GM11168 (cell line): Measurements from ENCODE around the gene TIFAB.

ENCODE experiments used
- in situ Hi-C: fragments of 300-500 bp; cut with MboI; formaldehyde crosslinking; loops from one replicate; pipeline ENCODE4 v1.12.0; 2022; ENCODE audit warnings: low sequenced_read_pairs; ENCODE audit not compliant: unreplicated experiment

Gene TIFAB

DNA sequence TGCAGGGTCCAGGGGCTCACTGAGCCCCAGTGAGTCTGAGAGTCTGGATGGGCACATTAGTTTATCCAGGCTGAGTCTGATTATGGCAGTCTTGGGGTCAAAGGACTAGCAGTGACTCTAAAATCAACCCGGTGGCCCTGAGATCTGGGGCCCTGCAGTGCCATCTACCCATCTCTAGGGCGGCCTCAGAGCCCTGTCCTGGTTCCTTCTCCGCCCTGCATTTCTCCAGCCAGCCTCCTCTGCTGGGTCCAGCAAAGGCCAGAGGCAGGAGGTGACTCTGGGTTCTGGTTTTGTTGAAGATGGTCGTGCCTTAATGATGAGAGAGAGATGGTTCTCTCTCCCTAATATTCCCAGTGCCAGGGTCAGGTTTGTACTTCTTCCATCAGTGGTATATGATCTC is 20.0 kb downstream of the TIFAB start:
- in situ Hi-C loops, result no loop called here

DNA sequence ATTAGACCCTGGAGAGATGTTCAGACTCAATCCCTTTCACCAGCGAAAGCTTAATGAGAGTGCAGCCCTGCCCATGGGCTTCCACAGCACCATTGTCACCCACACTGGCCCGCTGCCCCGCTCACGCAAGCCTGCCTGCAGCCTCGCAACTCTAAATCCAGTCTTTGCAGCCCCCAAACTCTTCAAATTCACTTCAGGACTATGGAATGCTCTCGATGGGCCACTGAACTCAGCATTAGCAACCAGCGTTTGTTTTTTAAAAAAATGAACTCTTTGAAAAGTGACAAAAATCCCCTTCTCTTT is 22.1 kb downstream of the TIFAB start:
- in situ Hi-C loops, result no loop called here

DNA sequence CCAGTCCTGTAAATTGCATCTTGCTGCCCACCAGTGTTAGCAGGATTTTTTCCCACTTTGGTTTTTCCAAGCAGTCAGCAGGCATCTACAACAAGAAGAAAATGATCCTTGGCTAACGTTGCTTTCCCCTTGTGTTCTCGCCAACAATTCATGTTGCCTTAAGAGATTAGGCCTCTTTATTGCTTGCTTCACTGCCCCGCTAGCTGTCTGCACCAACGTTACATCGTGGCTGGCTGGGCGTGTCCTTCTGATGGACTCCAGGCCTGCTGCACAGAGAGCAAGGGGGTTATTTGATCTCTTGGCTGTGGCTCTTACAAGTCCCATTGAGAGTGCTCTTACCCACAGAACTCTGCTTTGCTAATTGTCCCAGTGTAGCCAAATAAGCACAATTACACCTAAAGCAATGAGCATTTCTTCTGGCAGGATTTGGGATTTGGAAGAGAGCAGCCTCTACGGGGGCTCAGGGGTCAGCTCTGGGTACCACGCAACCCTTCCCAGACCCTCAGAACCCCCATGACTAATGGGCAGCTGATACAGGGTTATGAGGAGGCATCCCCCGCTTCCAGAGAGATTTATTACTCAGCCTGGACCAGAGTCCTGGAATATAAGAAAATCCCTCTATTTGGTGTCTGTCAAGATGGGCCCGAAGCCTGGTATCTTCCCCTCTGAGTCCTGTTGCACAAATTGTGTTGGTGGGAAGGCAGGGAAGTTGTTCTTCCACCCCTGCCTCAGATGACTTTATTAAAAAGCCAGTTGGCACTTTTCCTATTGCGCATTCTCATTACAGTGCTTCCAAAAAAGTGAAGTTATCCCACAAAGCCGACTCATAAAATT is 22.6 kb downstream of the TIFAB start:
- in situ Hi-C loops, result no loop called here

DNA sequence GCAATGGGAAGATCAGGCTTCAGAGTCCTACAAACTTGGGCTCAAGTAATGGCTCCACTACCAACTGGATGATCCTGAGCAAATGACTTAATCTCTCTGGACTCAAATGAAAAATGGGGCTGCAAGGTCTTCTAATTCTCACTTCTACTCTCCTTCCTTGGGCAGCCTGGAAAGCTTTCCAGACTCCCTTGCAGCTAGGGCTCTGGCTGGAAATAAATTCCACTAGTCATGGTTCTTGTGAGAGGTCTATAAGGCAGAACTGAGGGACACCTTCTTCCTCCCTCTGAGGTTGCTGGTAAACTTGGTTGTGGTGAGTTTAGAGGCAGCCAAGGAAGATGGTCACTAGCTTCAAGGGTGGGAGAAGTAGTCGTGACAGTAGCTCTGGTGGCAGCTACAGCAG is 23.6 kb downstream of the TIFAB start:
- in situ Hi-C loops, result no loop called here

DNA sequence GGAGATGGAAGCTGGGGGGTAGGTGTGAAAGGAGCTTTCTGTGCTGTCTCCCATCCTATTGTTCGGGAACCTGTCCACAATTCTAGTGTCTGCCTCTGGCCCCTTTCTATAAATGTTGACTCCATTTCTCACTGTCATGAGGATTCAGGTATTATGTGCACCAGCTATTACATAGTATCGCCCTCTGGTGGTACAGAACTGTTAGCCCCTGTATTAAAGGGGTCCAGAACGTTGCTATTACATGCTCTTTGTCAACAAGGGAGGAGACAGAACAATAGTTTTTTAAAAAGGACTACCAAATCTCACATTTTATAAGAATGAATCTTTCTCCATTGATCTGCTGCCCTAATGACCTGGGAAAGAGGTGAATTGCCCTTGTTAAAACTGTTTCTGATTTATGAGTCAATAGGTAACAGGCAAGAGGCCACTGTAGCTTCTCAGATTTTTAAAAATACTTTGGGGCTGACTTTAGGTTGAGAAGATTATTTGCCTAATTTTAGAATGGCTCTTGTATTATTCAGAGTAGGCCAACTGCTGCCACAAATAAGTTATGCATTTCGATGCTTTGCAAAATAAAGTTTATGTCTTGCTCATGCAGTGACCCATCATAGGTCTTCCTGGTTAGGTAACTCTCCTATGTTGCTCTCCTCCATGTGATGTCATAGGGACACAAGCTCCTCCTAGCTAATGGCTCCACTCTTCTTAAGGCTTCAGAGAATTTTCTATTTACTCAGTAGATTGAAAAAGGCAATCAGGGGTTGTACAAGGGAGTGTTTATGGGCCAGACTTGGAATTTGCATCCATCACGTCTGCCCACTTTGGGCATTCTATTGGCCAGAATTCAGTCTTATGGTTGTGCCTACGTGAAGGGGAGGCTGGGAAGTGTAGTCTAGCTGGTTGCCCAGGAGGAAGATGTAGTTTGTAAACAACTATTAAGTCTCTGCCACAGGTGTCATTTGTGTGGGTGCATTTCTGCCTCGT is 25.8 kb downstream of the TIFAB start:
- in situ Hi-C loops, result no loop called here

DNA sequence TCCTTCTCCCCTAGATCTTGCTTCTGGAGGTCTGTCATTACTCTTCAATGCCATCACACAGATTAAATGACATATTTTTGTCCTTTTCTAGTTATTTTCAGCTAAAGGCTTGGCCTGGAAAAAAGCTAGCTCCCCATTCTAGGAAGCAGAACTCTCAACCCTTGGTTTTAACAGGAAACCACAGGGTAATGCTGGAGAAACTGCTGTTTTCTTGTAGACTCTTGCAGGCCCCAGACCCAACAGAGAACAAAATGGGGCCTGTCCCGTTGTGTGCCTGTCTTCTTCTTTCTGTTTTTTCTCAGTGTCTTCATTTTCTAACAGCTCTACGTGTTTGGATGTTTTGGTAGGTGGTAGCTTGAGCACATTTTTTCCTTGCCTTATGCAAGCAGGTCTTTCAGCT is 26.5 kb downstream of the TIFAB start:
- in situ Hi-C loops, result no loop called here

DNA sequence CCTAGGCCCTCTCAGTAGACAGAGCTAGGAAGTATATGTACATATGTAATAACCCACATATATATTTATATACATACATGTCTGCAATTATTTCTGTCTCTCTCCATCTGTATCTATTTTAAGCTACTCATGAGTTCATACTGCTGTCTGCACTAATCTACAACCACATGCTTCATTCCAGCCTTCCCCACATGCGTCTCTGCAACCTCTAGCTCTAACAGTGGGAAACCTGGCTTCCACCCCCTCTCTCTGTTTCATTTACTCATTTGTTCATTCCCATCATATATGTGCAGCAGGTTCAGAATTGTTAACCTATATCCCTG is 28.3 kb downstream of the TIFAB start:
- in situ Hi-C loops, result no loop called here

DNA sequence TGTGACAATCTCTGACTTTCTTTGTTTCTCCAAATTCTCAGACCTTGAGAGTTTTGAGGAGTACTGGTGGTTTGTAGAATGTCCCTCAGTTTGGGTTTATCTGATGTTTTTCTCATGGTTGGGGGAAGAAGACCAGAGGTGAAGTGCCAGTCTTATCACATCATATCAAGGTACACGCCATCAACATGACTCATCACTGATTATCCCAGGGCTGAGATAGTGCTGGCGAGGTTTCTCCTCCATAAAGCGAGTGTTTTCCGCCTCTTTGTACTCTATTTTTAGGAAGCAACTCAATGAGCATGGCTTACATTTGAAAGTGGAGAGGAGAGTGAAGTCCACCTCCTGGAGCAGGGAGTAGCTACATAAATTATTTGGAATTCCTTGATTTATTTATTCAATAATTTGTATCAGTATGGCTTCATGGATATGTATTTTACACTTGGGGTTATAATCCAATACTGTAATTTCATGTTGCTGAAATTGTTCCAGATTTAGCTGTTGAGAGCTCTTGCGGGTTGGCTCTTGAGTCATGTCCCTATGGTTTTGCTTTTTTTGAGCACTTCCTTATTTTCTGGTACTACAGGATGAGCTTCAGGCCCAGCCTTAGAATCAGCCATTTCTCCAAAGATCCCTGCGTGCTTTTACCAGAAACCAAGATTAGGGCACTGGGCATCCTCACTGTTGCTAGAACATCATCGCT is 28.9 kb downstream of the TIFAB start:
- in situ Hi-C loops, result no loop called here

DNA sequence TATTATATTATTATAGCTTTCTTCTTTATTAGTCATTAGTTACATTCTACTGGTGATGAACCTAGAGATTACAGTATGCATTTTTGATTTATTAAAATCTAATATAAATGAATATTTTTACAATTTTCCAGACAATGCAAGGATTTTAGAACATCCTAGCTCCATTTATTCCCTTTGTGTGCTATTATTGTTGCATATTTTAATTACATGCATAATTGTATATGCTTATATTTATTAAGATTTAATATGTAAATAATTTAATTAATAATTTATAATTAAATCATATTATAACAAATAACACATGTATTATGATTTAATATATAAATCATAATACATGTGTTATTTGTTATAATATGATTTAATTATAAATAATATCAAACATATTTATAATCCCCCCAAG is 29.7 kb downstream of the TIFAB start:
- in situ Hi-C loops, result no loop called here

DNA sequence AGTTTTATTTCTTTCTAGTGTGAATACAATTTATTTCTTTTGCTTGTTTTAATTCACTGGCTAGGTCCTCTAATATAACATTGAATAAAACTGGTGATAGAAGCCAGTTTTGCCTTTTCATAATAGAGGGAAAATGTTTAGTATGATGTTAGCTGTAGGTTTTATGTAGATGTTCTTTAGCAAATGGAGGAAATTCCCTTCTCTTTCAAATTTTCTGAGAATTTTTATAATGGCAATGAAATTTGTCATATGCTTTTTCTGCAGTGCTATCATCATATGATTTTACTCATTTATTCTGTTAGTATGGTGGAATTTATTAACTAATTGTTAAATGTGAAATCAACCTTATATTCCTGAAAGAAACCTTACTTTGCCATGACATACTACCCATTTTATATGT is 35.1 kb downstream of the TIFAB start:
- in situ Hi-C loops, result no loop called here

DNA sequence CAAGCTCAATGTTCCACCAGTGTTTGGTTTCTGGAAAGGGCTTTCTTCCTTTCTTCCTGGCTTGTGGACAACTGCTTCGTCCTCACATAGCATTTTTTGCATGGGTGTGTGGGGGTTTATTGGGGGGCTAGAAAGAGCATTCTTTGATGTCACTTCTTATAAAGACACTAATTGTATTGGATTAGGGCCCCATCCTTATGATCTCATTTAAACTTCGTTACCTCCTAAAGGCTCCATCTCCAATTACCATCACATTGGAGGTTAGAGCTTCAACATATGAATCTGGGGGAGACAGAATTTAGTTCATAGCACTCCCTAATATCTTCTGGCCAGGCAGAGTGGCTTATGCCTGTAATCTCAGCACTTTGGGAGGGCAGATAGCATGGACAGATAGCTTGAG is 47.1 kb downstream of the TIFAB start:
- in situ Hi-C loops, result no loop called here

DNA sequence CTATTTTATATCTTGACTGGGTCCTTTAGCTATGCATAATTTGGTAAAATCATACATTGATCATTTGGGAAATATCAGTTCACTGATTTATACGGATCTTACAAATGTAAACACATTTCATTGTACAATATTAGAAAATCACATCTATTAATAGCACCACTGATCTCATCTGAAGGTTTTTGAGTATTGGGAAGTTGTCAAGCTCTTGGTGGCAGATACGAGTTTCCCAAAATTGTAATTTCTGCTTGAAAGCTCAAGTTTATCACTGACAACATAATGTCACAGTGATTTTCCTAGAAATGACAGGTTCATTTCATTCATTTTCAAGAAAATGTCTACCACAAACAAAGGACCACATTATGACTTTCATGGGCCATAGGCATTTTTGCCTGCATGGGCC is 50.1 kb downstream of the TIFAB start:
- in situ Hi-C loops, result no loop called here

DNA sequence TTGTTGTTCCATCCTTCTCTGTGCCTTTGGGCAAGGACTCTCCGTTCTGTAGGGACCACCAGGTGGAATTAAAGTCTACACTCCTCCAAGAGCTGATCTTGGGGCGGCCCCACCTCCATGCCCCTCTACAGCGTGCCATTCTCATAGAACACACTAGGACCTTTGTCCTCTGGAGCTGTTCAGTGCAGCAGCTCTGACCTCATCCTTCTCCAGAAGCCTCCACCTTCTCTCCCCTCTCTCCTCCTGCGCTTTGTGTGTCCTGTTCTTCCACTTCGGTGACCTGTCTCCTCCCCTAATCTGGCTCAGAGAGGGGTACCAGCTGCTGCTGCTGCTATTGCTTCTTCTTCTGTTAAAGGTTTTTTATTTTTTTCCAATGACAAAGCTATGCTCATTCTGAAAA is 51.3 kb downstream of the TIFAB start:
- in situ Hi-C loops, result no loop called here

DNA sequence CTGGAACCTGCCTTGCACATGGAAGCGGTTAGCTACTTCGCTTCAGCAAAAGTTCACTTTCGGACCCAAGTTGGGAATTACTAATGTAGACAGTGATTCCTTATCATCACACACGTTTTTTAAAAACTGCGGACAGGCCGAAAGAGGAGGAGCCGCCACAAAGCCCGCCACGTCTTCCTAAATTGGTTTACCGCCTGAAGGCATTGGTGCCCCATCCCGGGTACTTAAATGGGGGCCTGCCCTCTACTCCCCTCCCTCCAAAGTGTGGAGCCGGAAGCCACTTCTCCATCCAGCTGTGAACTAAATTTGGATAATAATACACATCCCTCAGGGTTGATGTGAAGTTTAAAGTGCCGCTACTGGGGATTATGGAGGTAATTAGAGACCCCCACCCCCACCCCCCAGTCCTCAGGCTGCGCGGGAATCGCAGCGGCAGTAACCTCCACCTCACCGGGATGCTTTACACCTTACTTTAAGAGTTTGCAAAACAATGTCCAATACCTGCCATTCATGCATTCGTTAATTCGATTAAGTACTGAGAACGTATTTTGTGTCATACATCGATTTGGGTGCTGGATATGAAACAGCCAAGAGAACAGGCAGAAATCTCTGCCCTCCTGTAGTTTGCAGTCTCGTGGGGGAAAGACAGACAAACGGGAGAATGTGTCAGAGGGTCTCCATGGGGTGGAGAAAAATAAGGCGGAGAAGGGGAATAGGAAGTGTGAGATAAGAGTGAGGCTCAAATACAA is 52.2 kb downstream of the TIFAB start:
- in situ Hi-C loops, result no loop called here

DNA sequence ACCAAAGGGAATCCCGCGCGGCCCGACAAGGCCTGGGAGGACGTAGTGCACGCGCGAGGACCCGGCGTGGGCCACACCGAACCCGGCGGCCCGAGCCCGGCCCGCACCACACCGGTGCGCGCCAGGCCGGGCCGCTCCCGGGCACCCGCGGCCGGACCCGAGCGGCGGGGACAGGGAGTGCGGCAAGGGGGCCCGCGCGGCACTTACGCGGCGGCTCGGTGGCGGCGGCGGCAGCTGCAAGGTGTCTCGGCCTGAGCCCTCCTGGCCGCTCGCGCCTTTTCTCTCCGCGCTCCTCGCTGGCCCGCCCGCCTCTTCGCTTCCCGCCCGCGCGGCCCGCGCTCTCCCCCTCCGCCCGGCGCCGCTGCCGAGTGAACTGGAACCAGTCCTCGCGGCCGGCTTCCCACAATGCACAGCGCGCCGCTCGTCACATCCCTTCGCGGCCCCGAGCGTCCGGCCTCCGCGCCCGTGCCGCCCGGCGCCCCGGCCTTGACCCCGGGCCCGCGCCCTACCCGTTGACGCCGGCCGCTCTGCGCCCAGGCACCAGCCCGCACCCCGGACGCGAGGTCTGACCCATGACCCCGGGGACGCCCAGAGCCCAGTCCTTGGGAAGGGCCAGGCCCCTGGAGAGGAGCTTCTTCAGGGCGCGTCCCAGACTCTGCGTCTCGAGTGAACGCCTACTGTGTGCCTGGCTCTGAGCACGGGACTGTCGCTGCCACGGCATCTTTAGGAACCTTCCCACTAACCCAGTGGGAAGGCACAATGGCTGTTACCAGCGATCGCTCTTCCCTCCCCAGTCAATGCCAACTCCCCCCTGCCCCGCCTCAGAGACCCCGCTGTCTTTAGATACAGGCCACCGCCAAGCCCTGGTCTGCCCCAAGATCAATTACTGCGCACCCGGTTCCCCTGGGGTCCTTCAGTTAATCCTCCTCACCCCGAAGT is 53.0 kb downstream of the TIFAB start, which contains the start of gene MACROH2A1:
Gene MACROH2A1, minus strand, starts transcription at position 377 of the 939 bp plus-strand sequence. CDS start 10,138 bp downstream, outside the sequence.
- in situ Hi-C loops, result no loop called here

DNA sequence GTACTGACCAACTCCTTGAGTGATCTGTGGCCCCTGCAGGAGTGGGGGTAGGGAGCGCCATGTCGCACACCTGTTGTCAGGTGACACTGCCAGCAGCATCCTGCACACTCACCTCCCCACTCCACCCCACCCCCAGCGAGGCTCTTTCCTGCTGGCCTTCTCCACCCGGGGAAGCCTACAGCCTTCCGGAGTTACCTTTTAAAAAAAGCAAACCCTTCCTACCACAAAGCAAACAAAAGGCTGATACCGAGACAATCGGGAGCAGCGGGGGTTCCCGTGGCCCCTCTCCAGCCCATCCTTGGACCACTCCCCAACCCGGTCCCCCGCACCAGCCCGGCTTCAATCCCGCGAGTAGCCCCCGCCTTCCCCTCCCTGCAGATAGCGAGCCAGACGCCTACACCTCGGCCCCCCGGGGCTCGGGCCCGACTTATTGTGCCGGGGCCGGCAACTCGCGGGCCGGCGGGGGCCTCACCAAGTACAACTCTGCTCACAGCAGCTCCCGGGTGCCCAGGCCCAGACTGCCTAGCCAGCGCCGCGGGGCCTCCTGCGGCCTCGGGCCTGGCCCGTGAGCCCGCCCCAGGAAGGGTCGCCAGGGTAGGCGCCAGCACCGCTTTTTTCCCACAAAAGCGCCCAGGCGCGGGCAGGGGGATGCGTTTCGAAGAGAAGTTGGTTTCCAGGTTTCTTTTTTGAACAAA is 53.8 kb downstream of the TIFAB start:
- in situ Hi-C loops, result no loop called here
